Activated CD8-positive, alpha-beta memory T cell treated with anti-CD3 and anti-CD28 coated beads for 24 hours (primary cell): ENCODE results near the gene SETD7.
A peak's percentile ranks its signal among the peaks of the same experiment; 100 is the strongest.

ENCODE experiments used
- DNase-seq: peaks from one replicate; pipeline ENCODE4 v3.0.0-alpha.2; 2020

SETD7 gene

DNA sequence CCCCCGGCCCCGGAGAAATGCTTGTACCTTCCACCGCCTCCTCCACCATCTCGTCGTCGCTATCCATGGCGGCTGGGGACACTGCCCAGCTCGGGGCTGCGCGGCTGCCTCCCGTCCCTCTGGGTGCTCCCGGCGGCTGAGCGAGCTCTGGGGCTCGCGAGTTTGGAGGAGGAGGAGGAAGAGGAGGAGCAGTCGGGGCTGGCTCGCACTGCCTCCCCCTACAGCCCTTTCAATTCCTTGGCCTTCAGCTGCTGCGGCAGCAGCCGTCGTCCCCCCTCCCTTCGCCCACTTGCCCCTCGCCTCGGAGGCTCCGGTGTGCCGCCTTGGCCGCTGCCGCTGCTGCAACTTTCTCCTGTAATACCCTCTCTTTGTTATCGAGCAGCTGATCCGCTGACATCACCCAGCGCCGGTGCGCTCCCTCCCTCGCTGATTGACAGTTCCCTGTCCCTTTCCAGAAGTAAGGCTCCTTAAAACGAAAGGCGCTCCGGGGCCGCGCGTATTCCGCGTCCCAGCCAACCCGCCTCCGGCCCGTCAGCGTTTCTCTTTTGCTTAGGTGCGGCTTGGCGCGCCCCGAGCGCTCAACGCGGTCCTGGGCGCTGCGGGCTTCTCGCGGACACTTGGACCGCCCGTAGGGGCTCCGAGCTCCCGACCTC is at the start of gene SETD7:
Gene SETD7 (minus strand): TSS at position 149 of the 653 bp plus-strand sequence. CDS start 82 bp downstream, at position 67.
- DNase-seq: peak; percentile 82

DNA sequence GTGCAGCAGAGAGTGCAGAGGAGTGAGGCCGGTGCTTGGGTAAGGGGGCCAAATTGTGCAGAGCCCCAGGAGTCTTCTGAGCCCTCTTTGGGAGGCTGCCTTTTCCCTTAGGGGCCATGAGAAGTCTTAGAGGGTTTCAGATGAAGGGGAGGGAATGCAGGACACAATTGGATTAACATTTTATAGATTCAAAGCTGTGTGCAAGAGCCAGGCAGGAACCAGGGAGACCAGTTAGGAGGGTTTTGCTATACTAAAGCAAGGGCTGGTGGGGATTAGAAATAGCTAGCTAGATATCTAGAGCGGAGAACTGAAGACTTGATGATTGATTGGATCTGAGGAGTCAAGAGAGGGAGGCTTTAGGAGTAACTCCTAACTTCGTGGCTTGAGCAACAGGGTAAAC is 49.5 kb upstream of the SETD7 start:
- no peak for DNase-seq

GRCh38 chr4:139603576-139604410 is 47.8 kb upstream of the SETD7 start:
- DNase-seq: no peak

GRCh38 chr4:139602776-139603360 is 46.8 kb upstream of the SETD7 start:
- DNase-seq: no peak

GRCh38 chr4:139600662-139601061 is 44.6 kb upstream of the SETD7 start:
- DNase-seq: no peak

DNA sequence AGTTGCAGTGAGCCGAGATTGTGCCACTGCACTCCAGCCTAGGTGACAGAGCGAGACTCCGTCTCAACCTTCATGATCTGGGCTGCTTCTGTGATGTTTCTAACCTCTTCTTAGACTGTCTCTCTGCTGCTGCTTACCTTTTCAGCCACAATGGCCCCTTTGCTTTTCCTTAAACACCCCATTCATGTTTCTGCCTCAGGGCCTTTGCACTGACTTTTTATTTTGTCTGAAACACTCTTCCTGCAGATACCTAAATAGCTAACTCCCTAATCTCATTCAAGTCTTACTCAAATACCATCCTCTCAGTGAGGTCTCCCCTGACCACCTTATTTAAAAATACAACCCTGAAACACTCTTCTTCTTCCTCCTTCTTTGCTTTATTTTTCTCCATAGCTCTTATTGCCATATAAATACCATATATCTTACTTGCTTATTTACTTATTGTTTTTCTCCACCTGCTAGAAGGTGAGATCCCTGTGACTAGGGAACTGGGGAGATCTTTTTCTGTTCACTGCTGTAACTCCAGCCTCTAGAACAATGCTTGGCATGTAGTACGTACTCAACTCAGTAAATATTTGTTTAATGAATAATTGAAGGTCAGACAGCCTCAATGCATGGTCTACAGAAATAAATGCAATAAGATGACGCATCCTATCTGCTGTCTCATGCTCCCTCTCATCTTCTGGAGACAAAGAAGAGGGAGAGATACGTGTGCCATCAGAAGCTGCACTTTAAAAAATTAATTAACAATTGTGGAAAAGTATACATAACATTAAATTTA is 43.8 kb upstream of the SETD7 start:
- no peak for DNase-seq

- no peak for DNase-seq
These were observed 43.1 kb upstream of the SETD7 start for GRCh38 chr4:139599076-139599475.

DNA sequence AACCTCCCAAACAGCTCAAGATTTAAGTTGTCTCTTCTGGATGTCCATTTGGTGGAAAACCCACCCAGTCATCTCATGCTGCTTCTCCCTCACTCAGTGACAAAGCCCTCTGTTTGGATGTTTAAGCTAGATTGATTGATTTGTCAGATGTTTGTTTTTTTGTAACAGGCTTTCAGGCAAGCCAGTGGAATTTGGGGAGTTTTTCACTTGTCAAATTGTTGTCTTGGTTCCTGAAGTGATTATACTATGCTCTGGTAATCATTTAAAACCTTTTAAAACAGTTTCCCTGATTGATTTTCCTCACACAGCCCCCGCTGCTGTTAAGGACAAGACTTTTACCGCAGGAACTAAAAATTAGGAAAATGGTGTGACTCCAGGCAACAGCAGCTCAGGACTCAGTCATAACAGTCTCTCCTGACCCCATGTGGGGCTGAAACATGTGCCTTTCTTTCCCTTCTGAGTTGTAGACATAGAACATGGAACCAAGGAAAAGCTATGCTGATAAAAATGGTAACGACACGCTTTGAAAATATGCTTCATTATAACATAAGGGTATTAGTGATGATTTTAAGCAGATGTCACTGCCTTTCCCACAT is 40.8 kb upstream of the SETD7 start:
- no peak for DNase-seq

- DNase-seq: no peak
These were observed 40.1 kb upstream of the SETD7 start for GRCh38 chr4:139596034-139596683.

GRCh38 chr4:139594591-139595185 is 38.7 kb upstream of the SETD7 start:
- no peak for DNase-seq

GRCh38 chr4:139593091-139593564 is 37.1 kb upstream of the SETD7 start:
- DNase-seq: no peak

- no peak for DNase-seq
These were observed 33.5 kb upstream of the SETD7 start for GRCh38 chr4:139589336-139590018.

DNA sequence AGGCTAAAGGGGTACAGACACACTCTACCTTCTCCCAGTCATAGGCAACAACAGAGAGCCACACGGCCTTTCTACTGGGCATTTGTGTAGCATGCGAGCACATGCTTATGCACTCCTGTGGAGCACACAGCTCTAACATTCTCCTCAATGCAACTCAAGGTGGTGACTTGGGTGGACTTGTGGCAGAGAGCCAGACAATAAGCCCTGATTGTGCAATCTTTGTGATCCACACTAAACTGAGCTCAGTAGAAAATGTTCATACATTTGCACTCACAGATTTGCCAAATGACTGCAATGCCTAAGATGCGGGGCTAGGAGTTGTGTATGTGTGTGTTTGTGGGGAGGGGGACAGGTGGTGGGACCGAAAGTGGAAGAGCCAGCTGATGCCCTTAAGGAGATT is 31.4 kb upstream of the SETD7 start:
- no peak for DNase-seq

DNA sequence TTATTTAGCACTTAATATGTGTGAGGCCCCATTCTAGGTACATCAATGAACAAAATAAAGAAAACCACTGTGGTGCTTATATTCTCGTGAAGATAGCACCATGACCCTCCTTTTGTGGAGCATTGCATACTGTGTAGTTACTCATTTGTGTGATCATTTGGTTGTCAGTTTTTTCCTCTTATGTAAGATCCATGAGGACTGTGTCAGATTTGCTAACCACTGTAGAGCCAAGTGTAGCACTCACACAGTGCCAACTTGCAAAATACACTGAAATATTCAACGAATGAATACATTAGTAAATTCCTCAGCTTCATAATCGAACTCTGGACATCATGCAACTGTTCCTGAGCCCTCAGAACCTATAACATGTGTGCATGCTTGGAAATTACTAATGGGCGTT is 29.5 kb upstream of the SETD7 start:
- no peak for DNase-seq

DNA sequence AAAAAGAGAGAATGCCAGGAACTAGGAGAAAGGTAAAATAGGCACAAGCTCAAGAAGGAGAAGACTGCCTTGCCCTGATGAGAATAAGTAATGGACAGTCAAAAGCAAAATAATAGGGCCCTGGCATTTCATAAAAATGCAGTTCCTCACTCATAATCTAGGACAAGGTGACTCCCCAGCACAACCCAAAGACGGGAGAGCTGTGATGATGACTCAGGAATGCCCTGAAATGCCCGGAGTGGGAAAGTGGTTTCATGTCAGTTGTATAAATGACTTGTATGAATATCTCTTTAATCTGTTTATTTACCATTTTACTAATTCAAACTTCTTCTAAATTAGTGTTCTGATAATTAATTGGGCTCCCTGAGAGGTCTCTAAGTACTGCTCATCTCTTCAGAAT is 28.8 kb upstream of the SETD7 start:
- DNase-seq: no peak

- no peak for DNase-seq
These were observed 28.0 kb upstream of the SETD7 start for GRCh38 chr4:139584013-139584412.

DNA sequence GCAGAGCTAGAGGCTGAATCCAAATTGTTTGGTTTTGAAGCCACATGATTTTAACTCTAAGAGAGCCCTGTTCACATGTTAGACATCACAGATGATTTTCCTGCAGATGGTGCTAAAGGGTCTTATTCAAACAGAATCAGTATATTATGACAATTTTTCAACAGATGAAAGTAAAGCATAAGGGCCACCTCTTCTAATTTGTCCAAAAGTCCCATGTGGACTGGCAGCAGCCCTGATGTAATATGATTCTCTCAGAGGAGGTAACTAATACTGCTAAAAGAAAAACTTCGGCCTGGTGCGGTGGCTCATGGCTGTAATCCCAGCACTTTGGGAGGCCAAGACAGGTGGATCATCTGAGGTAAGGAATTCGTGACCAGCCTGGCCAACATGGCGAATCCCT is 26.0 kb upstream of the SETD7 start:
- no peak for DNase-seq

DNA sequence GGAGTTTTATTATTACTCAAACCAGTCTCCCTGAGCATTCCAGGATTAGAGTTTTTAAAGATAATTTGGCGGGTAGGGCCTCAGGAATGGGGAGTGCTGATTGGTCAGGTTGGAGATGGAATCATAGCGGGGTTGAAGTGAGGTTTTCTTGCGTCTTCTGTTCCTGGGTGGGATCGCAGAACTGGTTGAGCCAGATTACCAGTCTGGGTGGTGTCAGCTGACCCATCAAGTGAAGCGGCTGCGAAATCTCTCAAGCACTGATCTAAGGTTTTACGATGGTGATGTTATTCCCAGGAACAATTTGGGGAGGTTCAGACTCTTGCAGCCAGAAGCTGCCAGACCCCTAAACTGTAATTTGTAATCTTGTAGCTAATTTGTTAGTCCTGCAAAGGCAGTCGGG is 25.1 kb upstream of the SETD7 start:
- no peak for DNase-seq

DNA sequence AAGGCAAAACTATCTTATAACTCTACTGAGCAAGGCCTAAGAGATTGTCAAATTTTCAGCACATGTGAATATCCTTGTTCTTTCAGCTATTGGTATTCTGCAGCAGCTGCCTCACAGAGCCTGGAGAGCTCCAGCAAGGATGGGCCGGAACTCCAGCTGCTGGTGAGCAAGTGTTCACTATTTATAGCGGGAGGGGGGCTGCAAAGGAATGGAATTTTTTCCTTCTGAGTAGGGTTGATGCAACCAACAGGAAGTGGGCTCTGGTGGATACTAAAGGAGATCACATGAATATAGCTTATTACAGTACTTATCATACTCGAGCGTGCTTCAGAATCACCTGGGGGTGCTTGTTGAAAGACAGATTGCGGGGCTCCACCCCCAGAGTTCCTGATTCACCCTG is 20.2 kb upstream of the SETD7 start:
- no peak for DNase-seq

DNA sequence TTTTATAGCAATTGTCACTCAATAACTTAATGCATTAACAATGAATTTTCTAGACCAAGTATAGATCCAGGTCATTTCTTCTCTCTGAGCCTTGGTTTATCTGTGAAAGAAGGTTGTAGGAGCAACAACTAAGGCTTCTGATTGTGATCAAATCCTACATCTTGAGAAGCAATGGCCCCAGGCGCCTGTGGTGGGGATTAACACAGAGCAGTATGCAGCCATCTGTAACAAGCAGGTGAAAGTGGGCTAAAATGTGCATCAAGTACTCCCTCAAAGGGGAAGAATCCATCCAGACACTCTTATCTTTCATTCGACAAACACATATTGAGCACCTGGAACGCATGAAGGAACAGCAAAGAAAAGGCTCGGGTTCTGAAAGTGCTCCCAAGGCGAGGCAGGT is 19.1 kb upstream of the SETD7 start:
- no peak for DNase-seq

DNA sequence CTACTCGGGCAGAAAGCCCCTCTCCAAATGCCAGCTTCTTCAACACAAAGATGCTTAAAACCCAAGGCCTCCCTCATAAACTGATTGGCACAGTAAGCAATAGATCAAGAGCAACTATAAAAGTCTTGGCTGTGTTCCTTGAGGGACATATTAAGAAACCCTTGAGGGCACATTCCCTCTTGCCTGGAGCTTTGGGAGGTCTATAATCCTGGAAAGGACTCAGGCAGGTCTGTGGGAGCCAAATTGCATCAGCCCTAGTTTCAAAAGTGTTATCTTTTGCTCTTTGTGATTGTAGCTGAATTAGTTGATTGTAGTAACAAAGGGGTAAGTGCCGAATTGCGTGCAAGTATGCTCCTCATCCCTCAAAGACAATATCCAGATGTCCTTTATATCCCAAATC is 18.6 kb upstream of the SETD7 start:
- no peak for DNase-seq
